HCT116 (cell line): Measurements from ENCODE around the gene CWF19L1. TPM values are rescaled to one million over a fixed set of nuclear protein-coding genes. Genes with fewer than 3 reads are reported as not detected.

Experiments
- ATAC-seq: fragments of 200-7000 bp; cut with Tn5 transposase; 2 replicates; pipeline ENCODE4 v1.9.1; 2020; ENCODE audit warnings: mild to moderate bottlenecking, moderate library complexity
- BruUV-seq: library from RNA; stranded (reverse); fragments of 400-500 nt; replicated peaks from 2 replicates; lab custom pipeline; 2021; lab: Mats Ljungman, UMichigan
- CTCF ChIA-PET: fragments of 300-600 bp; sonication (Branson Sonifier 250); formaldehyde crosslinking; loops from one replicate; lab custom pipeline; 2021; ENCODE audit warnings: antibody characterized with exemption; lab: Charles Lee
- POLR2A ChIA-PET: fragments of 300-600, 350-600 bp; sonication (Branson Sonifier 250); formaldehyde crosslinking; loops from one replicate; lab custom pipeline; 2021; ENCODE audit warnings: antibody characterized with exemption; lab: Charles Lee
- RAD21 ChIA-PET, 2 experiments: fragments of 300-600 bp; sonication (Branson Sonifier 250); formaldehyde crosslinking; loops; one replicate each; lab custom pipeline; 2023; ENCODE audit warnings: low total read pairs in 2 of 2; ENCODE audit not compliant: uncharacterized antibody in 2 of 2, unreplicated experiment in 2 of 2, low non-redundant PET in 1 of 2; lab: Charles Lee
- DNase-seq: peaks from one replicate; pipeline ENCODE4 v3.0.0-alpha.2; 2010; ENCODE audit warnings: low read depth, low spot score
- H2AFZ ChIP-seq: fragments of 200-600 bp; shearing (Covaris generic), sonication (generic); 2 replicates; pipeline ENCODE4 v1.6.1; 2017; ENCODE audit warnings: low read depth, mixed run types, mixed read lengths, antibody characterized with exemption, low read length; ENCODE audit not compliant: poor library complexity, severe bottlenecking
- H3K27ac ChIP-seq: 2 replicates; pipeline ENCODE4 v1.5.1; 2012; ENCODE audit warnings: low read depth, low read length
- H3K27me3 ChIP-seq: fragments of 200-600 bp; sonication (generic); 2 replicates; pipeline ENCODE4 v1.6.1; 2016; ENCODE audit warnings: mixed run types, low read length, mixed read lengths; ENCODE audit not compliant: insufficient read depth
- H3K36me3 ChIP-seq, 2 experiments: fragments of 200-500 bp in 1 of 2; fragments of 200-600 bp in 1 of 2; sonication (Bioruptor generic) in 1 of 2; sonication (generic) in 1 of 2; 2 replicates each; pipeline versions ENCODE4 v1.5.1 to v1.6.1; 2014 to 2016; ENCODE audit warnings: low read length in 2 of 2, inconsistent platforms in 1 of 2, mixed read lengths in 1 of 2, mixed run types in 1 of 2; ENCODE audit not compliant: insufficient read depth in 2 of 2, control insufficient read depth in 1 of 2
- H3K4me1 ChIP-seq, 2 experiments: fragments of 200-600 bp in 1 of 2; sonication (generic) in 1 of 2; 2 replicates each; pipeline versions ENCODE4 v1.5.1 to v1.6.1; 2012 to 2017; ENCODE audit warnings: low read length in 2 of 2, inconsistent platforms in 1 of 2, mild to moderate bottlenecking in 1 of 2, mixed read lengths in 1 of 2, mixed run types in 1 of 2, moderate library complexity in 1 of 2; ENCODE audit not compliant: insufficient read depth in 2 of 2, control insufficient read depth in 1 of 2
- H3K4me2 ChIP-seq: fragments of 200-600 bp; sonication (generic); 2 replicates; pipeline ENCODE4 v1.6.1; 2017; ENCODE audit warnings: mixed run types, low read length, mixed read lengths
- H3K4me3 ChIP-seq, 2 experiments: fragments of 200-600 bp in 1 of 2; sonication (generic) in 1 of 2; replicated peaks in 1 of 2; 2 replicates each; pipeline ENCODE4 v1.5.1; 2011 to 2016; ENCODE audit warnings: low read length in 2 of 2, control low read depth in 1 of 2, low read depth in 1 of 2, mild to moderate bottlenecking in 1 of 2, mixed read lengths in 1 of 2, mixed run types in 1 of 2
- H3K79me2 ChIP-seq: fragments of 200-600 bp; sonication (generic); 2 replicates; pipeline ENCODE4 v1.6.1; 2017; ENCODE audit warnings: mild to moderate bottlenecking, mixed run types, low read length, moderate library complexity, mixed read lengths; ENCODE audit not compliant: insufficient read depth
- H3K9ac ChIP-seq: fragments of 200-600 bp; sonication (generic); 2 replicates; pipeline ENCODE4 v1.6.1; 2016; ENCODE audit warnings: low read length, mixed read lengths
- H3K9me2 ChIP-seq: fragments of 200-600 bp; sonication (generic), shearing (Covaris generic); 2 replicates; pipeline ENCODE4 v1.6.1; 2017; ENCODE audit warnings: mixed run types, mild to moderate bottlenecking, moderate library complexity; ENCODE audit not compliant: insufficient read depth
- H3K9me3 ChIP-seq, 2 experiments: fragments of 200-500 bp in 1 of 2; fragments of 200-600 bp in 1 of 2; sonication (Bioruptor generic) in 1 of 2; sonication (generic) in 1 of 2; 2 replicates each; pipeline ENCODE4 v1.6.1; 2014 to 2017; ENCODE audit warnings: low read length in 2 of 2, mixed read lengths in 2 of 2, inconsistent platforms in 1 of 2, low read depth in 1 of 2, mild to moderate bottlenecking in 1 of 2, mixed run types in 1 of 2, moderate library complexity in 1 of 2; ENCODE audit not compliant: control insufficient read depth in 1 of 2, insufficient read depth in 1 of 2
- H4K20me1 ChIP-seq: fragments of 200-600 bp; sonication (generic), shearing (Covaris generic); 2 replicates; pipeline ENCODE4 v1.6.1; 2017; ENCODE audit warnings: mixed run types, mild to moderate bottlenecking, moderate library complexity; ENCODE audit not compliant: insufficient read depth
- CBX3 ChIP-seq: IDR thresholded peaks from 2 replicates; pipeline ENCODE4 v1.6.1; 2012; ENCODE audit warnings: low read depth
- EGR1 ChIP-seq: IDR thresholded peaks from 2 replicates; pipeline ENCODE4 v1.6.1; 2012; ENCODE audit warnings: low read depth
- ELF1 ChIP-seq: IDR thresholded peaks from 2 replicates; pipeline ENCODE4 v1.6.1; 2012; ENCODE audit warnings: low read depth, borderline replicate concordance
- EZH2 ChIP-seq: fragments of 200-600 bp; sonication (generic); IDR thresholded peaks from 2 replicates; pipeline ENCODE4 v1.6.1; 2017; ENCODE audit warnings: antibody characterized with exemption, mixed run types
- FOSL1 ChIP-seq: IDR thresholded peaks from 2 replicates; pipeline ENCODE4 v1.6.1; 2012; ENCODE audit warnings: low read depth
- JUND ChIP-seq: IDR thresholded peaks from 2 replicates; pipeline ENCODE4 v1.6.1; 2012
- POLR2A ChIP-seq: IDR thresholded peaks from 2 replicates; pipeline ENCODE4 v1.7.0; 2011; ENCODE audit warnings: borderline replicate concordance; ENCODE audit not compliant: insufficient read depth, insufficient read length; ENCODE audit errors: extremely low read depth
- POLR2AphosphoS5 ChIP-seq: IDR thresholded peaks from 2 replicates; pipeline ENCODE4 v1.6.1; 2011; ENCODE audit warnings: mild to moderate bottlenecking, low read depth, low read length, moderate library complexity
- RAD21 ChIP-seq: IDR thresholded peaks from 2 replicates; pipeline ENCODE4 v1.6.1; 2012; ENCODE audit warnings: low read depth, mild to moderate bottlenecking
- SIN3A ChIP-seq: IDR thresholded peaks from 2 replicates; pipeline ENCODE4 v1.6.1; 2012; ENCODE audit warnings: low read depth
- SP1 ChIP-seq: IDR thresholded peaks from 2 replicates; pipeline ENCODE4 v1.6.1; 2012; ENCODE audit warnings: low read depth
- SRF ChIP-seq: IDR thresholded peaks from 2 replicates; pipeline ENCODE4 v1.6.1; 2012; ENCODE audit warnings: low read depth
- TCF7L2 ChIP-seq: IDR thresholded peaks from 2 replicates; pipeline ENCODE4 v1.7.0; 2011; ENCODE audit warnings: borderline replicate concordance, inconsistent platforms; ENCODE audit not compliant: insufficient read depth, insufficient read length; ENCODE audit errors: extremely low read depth
- YY1 ChIP-seq: IDR thresholded peaks from 2 replicates; pipeline ENCODE4 v1.6.1; 2011; ENCODE audit warnings: low read length, low read depth, moderate library complexity, mild to moderate bottlenecking; ENCODE audit not compliant: insufficient replicate concordance; ENCODE audit errors: extremely low read depth
- ZFX ChIP-seq: fragments of 450-650 bp; IDR thresholded peaks from 2 replicates; pipeline ENCODE4 v1.6.1; 2017
- intact Hi-C: fragments of 100-400 bp; cut with micrococcal nuclease; formaldehyde crosslinking; loops from 2 replicates; pipeline ENCODE4 v1.10.0; 2022
- total RNA-seq: library from RNA; stranded (reverse); gene quantifications from one replicate; pipeline ENCODE4 v1.2.1, GENCODE V29; 2021; ENCODE audit not compliant: unreplicated experiment
- TF ChIP-seq, protein P1 (sequence below): IDR thresholded peaks from 2 replicates; pipeline ENCODE4 v1.6.1; 2012
- TF ChIP-seq, protein P2 (sequence below): IDR thresholded peaks from 2 replicates; pipeline ENCODE4 v1.6.1; 2011; ENCODE audit warnings: mild to moderate bottlenecking, low read length, moderate library complexity; ENCODE audit not compliant: insufficient replicate concordance; ENCODE audit errors: extremely low read depth
- TF ChIP-seq, protein P3 (sequence below), 3 experiments: fragments of 200-600 bp in 1 of 3; sonication (generic) in 1 of 3; IDR thresholded peaks in 2 of 3; conservative IDR thresholded peaks in 1 of 3; 2 replicates each; pipeline ENCODE4 v1.5.1; 2012 to 2017; ENCODE audit warnings: low read depth in 2 of 3, low read length in 2 of 3, antibody characterized with exemption in 1 of 3, borderline replicate concordance in 1 of 3, control low read depth in 1 of 3, mild to moderate bottlenecking in 1 of 3, mixed read lengths in 1 of 3, mixed run types in 1 of 3, moderate library complexity in 1 of 3; ENCODE audit not compliant: insufficient read depth in 1 of 3
- TF ChIP-seq, protein P4 (sequence below): IDR thresholded peaks from 2 replicates; pipeline ENCODE4 v1.6.1; 2012

Gene CWF19L1
- total RNA-seq, 1 experiment from 2014 or later, result 41.7 TPM

DNA sequence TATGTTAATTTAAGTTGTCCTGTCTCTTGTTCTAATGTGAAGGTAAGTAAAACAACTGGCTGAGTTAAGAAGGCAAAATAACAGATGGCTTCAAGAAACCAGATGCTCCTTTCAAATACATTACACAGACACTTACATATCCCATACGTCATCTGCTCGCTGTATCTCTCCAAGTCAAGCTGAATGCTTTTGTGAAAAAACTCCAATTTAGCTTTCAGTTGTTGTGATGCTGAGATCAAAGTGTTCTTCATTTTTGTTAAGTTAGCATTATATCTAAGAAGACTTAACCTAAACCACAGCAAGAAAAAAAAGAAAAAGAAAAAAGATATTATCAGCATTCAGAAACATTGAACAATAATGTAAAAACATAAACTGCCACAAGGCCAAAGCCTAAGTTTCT is 63.1 kb downstream of the CWF19L1 start:
- H3K9me3 ChIP-seq, result no peaks in the 10 kb centered on the region
- ChIA-PET CTCF (no interaction called here), RAD21 (no interaction called here), POLR2A (no interaction called here)
- H3K4me3 ChIP-seq, result no peak overlapping the region
- H3K27me3 ChIP-seq, result no peaks in the 10 kb centered on the region
- no peak overlapping the region for H2AFZ ChIP-seq
- no peak overlapping the region for H3K9ac ChIP-seq
- DNase-seq (no peak), ATAC-seq (no peak)
- H3K36me3 ChIP-seq, result peaks cover 45 to 64% of the 10 kb centered on the region in 2 experiments
- H4K20me1 ChIP-seq, result no peaks in the 10 kb centered on the region
- TF ChIP-seq ZFX (no peak), EGR1 (no peak), YY1 (no peak), SP1 (no peak), SRF (no peak), POLR2AphosphoS5 (no peak), FOSL1 (no peak), JUND (no peak), TCF7L2 (no peak), ELF1 (no peak), SIN3A (no peak), RAD21 (no peak), EZH2 (no peak), CBX3 (no peak), POLR2A (no peak)
- TF ChIP-seq, protein P1, sequence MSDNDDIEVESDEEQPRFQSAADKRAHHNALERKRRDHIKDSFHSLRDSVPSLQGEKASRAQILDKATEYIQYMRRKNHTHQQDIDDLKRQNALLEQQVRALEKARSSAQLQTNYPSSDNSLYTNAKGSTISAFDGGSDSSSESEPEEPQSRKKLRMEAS, result no peak
- TF ChIP-seq, protein P2, sequence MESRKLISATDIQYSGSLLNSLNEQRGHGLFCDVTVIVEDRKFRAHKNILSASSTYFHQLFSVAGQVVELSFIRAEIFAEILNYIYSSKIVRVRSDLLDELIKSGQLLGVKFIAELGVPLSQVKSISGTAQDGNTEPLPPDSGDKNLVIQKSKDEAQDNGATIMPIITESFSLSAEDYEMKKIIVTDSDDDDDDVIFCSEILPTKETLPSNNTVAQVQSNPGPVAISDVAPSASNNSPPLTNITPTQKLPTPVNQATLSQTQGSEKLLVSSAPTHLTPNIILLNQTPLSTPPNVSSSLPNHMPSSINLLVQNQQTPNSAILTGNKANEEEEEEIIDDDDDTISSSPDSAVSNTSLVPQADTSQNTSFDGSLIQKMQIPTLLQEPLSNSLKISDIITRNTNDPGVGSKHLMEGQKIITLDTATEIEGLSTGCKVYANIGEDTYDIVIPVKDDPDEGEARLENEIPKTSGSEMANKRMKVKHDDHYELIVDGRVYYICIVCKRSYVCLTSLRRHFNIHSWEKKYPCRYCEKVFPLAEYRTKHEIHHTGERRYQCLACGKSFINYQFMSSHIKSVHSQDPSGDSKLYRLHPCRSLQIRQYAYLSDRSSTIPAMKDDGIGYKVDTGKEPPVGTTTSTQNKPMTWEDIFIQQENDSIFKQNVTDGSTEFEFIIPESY, result no peak
- TF ChIP-seq, protein P3, sequence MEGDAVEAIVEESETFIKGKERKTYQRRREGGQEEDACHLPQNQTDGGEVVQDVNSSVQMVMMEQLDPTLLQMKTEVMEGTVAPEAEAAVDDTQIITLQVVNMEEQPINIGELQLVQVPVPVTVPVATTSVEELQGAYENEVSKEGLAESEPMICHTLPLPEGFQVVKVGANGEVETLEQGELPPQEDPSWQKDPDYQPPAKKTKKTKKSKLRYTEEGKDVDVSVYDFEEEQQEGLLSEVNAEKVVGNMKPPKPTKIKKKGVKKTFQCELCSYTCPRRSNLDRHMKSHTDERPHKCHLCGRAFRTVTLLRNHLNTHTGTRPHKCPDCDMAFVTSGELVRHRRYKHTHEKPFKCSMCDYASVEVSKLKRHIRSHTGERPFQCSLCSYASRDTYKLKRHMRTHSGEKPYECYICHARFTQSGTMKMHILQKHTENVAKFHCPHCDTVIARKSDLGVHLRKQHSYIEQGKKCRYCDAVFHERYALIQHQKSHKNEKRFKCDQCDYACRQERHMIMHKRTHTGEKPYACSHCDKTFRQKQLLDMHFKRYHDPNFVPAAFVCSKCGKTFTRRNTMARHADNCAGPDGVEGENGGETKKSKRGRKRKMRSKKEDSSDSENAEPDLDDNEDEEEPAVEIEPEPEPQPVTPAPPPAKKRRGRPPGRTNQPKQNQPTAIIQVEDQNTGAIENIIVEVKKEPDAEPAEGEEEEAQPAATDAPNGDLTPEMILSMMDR (IDR thresholded peaks at IDR 0.05 in 2 of 3, conservative IDR thresholded peaks at IDR 0.05 in 1 of 3; ENCODE audit: borderline replicate concordance in 1 of 3, insufficient read depth in 1 of 3, low read depth in 2 of 3, low read length in 2 of 3), result no peak
- TF ChIP-seq, protein P4, sequence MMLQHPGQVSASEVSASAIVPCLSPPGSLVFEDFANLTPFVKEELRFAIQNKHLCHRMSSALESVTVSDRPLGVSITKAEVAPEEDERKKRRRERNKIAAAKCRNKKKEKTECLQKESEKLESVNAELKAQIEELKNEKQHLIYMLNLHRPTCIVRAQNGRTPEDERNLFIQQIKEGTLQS, result no peak
- H3K79me2 ChIP-seq, result no peaks in the 10 kb centered on the region
- BruUV-seq, result no TSS peak
- H3K4me2 ChIP-seq, result no peak overlapping the region
- intact Hi-C loops, result no loop called here
- no peaks in the 10 kb centered on the region for H3K4me1 ChIP-seq
- no peaks in the 10 kb centered on the region for H3K9me2 ChIP-seq
- no peak overlapping the region for H3K27ac ChIP-seq
